Peyer's patch (tissue), 4 donors: ENCODE results near the gene MYL7.

ENCODE experiments used
- CTCF ChIP-seq, 6 experiments: fragments of 450-650 bp in 4 of 6; fragments of 200-600 bp in 2 of 6; sonication (generic) in 1 of 6; IDR thresholded peaks; one replicate each; pipeline ENCODE4 v1.5.1; 2017 to 2019; ENCODE audit warnings: antibody characterized with exemption in 6 of 6, mild to moderate bottlenecking in 3 of 6, moderate library complexity in 1 of 6
- POLR2A ChIP-seq, 2 donors: fragments of 450-650 bp; IDR thresholded peaks; one replicate each; pipeline ENCODE4 v1.5.1; 2017; ENCODE audit warnings: antibody characterized with exemption in 2 of 2, mild to moderate bottlenecking in 2 of 2, moderate library complexity in 2 of 2

GRCh38 chr7:44173911-44174693, 33.0 kb upstream of the MYL7 start:
- TF ChIP-seq CTCF (IDR thresholded peaks at IDR 0.05) (no peak), POLR2A (IDR thresholded peaks at IDR 0.05) (no peak)
